HG02610 (cell line): ENCODE measurements around the gene ATG2B.
A peak's percentile ranks its signal among the peaks of the same experiment; 100 is the strongest.
"Not testable (repeated sequence)": the region's sequence is repeated elsewhere in the genome, so short reads cannot be mapped to it uniquely, and the experiment has no call there.

Source experiments
- ATAC-seq: cut with Tn5 transposase; IDR thresholded peaks from one replicate; pipeline ENCODE4 v1.9.1; 2021; ENCODE audit warnings: mild to moderate bottlenecking, moderate library complexity; ENCODE audit not compliant: unreplicated experiment

Gene ATG2B

DNA sequence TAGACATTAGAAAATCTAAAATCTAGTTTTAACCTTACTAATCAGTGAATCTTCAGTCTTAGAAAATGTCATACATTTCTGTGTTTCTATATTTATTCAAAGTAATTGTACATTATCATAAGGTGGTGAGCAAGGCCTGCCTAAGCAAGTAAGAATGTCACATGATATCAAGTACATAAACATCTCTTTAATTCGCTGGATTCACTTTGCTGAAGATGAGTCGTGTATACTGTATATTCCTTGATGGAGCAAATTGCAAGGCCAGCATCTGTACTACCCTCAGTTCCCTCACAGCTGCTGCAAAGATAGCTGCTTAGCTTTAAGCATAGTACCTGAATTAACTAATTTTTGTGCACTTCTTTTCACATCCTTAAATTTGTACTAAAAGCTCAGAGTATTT lies 20.3 kb upstream of the ATG2B start:
- no peak for ATAC-seq

DNA sequence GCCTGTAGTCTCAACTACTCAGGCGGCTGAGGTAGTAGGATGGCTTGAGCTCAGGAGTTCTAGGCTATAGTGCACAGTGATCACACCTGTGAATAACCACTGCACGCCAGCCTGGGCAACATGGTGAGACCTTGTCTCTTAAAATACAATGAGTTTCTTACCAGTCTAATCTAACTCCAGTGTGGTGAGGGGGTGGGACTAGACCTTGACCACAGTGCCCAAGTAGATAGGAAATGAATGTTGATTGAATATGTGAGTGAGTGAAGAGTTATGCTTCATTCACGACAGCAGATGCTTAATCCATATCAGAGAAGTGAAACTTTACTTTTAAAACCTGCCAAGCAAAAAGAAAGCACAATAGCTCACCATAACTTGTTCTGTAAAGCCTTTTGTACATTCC lies 17.6 kb upstream of the ATG2B start:
- ATAC-seq: peak; percentile 78

DNA sequence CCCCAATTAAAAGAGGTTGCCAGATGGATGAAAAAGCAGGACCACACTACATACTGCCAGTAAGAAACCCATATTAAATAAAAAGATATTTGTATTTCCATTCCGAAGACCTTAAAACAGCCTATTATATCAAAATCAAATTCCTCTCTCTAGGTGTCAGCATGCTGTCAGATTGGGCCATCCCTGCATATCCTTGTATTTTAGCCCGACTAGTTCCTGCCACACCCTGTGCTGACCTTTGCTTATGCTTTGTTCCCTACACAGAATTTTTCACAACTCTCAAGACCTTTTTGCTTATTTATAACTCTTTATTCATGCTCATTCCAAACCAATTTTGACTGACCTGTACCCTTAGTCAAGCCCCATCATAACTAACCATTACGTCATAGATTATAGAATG lies 13.0 kb upstream of the ATG2B start:
- no peak for ATAC-seq

DNA sequence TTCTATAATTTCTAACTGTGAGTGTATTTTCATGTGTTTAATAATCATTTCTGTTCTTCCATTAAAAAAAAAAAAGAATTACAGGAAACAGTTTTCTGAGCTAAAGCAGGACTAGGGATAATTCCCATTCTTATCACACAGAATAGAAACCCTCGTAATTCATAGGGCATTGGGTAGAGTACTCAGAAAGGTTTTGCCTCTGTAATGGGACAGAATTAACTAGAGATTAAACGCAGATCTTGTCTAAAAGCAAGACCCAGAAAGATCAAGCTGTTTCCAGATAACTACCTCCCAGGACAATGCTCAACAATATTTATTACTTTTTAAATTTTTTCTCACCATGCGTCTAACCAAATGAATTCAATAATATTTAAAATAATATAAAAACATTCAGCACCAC lies 10.4 kb upstream of the ATG2B start:
- no peak for ATAC-seq

DNA sequence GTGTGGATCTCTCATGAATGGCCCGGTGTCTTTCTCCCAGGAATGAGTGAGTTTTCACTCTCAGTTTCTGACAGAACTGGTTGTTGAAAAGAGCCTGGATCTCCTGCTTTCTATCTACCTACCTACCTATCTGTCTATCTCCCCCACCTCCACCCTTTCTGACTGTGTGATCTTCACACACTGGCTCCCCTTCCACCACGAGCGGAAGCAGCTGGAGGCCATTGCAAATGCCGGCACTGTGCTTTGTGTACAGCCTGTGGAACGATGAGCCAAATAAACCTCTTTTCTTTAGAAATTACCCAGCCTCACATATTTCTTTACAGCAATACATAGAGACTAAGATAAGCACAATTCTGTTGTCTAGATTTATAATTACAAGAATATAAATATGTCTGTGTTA lies 7.4 kb upstream of the ATG2B start:
- ATAC-seq: no peak

DNA sequence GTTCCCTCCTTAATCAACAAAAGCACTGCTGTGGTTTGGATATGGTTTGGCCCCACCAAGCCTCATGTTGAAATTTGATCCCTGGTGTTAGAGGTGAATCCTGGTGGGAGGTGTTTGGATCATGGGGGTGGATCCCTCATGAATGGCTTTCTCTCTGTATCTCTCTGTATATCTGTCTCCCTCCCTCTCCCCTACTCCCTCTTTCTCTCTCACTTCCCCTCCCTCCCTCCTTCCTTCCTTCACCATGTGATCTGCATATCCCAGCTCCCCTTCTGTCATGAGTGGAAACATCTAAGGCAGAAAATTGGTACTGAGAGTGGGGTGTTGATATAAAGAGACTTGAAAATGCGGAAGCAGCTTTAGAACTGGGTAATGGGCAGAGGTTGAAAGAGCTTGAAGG lies 5.4 kb upstream of the ATG2B start:
- ATAC-seq: no peak

DNA sequence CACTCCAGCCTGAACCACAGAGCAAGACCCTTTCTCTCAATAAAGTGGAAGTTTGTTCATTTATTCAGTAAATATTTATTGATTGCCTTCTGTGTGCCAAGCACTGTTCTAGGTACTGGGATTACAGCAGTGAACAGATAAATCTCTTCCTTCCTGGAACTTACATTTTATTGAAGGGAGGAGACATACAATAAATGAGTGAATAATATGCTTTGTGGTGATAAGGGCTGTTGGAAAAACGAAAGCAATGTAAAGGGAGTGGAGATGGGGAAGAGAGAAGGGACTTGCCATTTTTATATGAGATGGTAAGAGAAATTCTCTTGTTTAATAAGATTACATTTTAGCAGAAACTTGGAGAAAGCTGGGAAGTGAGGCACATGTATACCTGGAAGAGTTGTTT lies 1.8 kb upstream of the ATG2B start:
- no peak for ATAC-seq

DNA sequence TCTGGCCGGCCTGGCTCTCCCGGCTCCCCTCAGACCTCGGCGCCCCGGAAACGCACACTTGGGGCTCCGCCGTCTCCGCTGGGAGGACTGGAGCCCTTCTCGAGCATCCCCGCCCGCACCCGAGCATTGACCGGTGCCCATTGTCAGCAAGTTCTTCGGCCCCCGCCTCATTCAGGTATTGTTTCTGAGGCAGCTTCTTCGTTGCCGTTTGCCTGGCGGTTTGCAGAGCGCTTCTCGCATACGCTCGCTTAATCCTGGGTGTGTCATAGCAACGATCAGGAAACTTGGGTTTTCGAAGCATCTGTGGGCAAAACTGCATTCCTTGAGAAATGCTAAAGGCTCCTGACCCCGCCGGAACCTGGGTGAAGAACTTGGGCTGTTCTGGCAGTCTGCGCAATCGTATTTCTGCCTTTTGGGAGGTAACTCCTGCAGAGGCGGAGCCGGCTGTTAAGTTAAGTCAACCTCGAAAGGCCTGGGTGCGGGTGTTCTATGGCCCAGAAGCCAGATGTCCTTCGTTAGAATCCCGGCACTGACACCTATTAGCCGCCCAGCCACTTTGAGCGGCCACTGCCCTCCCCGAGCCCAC lies 703 bp upstream of the ATG2B start:
- peak; percentile 22 for ATAC-seq

DNA sequence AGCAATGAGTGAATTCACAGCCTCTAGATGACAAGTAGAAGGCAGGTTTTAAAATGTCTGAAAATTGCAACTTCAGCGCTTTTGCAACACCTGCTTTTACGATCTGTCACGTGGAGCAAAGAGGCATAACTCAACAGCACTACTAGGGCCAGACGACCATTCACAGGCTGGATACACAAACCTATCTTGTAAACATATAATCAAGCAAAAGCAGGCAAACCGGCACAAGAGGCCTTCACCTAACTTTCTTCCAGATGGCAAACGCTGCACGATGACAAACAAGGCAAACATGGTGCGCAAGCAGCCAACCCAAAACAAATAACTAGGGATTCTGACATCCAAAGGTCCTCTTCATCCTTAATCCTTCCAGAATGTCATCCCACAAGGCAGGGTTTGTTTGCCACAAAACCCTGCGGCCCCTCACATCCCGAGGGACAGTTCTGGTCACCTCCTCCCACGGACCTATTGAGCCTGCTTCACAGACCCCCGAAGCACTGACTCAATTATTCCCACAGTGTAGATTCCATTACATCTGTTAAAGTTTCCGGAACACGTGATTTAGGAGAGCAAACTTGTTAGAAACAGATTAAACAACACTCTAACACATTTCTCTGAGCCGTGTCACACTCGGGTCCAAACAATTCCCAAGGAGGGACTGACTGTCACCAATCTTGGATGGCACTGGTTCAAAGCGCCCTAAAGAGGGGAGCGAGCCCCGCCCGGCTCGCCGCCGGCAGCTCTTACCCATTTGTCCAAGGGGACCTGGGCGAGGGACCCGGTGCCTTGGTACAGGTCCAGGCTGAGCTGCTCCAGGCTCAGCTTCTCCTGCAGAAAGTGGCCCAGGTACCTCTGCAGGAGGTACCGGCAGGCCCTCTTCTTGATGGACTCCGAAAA lies 823 bp downstream of the ATG2B start:
- ATAC-seq: peak; percentile 31

DNA sequence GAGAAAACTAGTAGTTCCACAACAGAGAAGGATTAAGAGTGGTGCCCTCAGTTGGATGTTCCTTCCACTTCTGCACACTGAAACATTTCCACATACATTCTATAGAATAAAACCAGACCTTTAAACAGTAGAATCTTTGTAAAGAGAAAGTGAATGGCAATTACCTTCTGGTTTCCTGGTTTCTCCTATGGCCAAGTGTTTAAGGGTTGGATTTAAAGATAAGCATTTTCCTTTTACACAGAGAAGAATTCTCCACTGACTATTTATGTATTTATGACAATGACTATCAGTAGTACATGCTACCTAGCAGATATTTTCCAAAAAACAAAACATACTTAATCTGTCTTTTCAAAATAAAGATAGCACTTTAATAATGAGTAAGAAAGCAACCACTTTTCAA lies 3.2 kb downstream of the ATG2B start:
- ATAC-seq: no peak

DNA sequence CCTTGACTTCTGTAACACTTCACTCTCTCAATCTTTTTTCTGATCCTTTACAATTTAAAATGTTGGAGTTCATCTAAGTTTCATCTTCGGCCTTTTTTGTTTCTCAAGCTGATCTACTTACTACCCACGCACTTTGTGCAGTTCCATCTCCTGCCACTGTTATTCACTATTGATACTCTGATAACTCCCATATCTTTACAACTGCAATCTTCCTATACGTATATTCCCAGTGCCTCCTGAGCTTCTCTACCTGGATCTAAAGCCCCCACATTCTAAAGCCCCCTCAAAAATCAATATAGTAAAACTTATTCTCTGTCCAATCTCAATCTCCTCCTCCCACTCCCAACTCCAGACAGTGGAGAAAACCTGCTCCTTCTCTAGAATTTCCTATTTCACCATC lies 5.9 kb downstream of the ATG2B start:
- no peak for ATAC-seq

DNA sequence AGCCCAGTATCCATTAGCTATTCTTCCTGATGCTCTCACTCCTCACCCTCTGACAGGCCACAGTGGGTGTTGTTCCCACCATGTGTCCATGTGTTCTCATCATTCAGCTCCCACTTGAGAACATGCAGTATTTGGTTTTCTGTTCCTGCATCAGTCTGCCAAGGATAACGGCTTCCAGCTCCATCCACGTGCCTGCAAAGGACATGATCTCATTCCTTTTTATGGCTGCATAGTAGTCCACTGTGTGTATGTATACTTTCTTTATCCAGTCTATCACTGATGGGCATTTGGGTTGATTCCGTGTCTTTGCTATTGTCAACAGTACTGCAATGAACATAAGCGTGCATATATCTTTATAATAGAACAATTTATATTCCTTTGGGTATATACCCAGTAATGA lies 8.9 kb downstream of the ATG2B start:
- ATAC-seq: no peak

DNA sequence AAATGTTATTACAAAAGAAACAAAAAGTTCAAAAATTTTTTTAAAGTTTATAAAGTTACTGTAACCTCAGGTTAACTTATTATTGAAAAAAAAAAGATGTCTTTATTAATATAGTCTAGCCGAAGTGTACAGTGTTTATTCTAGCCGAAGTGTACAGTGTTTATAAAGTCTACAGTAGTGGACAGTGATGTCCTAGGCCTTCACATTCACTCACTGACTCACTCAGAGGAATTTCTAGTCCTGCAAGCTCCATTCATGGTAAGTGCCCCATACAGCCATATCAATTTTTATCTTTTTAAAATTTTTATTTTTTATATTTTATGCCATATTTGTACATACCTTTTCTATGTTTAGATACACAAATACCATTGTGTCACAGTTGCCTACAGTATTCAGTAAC lies 10.4 kb downstream of the ATG2B start:
- no peak for ATAC-seq

DNA sequence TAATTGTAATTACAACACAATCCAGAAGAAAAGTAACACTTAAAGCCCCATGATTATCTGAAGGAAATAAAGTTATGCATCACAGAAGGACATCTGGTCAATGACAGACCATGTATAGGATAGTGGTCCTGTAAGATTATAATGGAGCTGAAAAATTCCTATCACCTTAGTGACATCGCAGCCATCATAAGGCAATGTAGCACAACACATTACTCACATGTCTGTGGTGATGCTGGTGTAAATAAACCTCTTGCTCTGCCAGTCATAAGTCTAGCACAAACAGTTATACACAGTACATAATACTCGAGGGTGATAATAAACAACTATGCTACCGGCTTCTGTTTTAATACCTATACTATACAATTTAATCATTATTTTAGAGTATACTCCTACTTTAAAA lies 11.2 kb downstream of the ATG2B start:
- no peak for ATAC-seq

DNA sequence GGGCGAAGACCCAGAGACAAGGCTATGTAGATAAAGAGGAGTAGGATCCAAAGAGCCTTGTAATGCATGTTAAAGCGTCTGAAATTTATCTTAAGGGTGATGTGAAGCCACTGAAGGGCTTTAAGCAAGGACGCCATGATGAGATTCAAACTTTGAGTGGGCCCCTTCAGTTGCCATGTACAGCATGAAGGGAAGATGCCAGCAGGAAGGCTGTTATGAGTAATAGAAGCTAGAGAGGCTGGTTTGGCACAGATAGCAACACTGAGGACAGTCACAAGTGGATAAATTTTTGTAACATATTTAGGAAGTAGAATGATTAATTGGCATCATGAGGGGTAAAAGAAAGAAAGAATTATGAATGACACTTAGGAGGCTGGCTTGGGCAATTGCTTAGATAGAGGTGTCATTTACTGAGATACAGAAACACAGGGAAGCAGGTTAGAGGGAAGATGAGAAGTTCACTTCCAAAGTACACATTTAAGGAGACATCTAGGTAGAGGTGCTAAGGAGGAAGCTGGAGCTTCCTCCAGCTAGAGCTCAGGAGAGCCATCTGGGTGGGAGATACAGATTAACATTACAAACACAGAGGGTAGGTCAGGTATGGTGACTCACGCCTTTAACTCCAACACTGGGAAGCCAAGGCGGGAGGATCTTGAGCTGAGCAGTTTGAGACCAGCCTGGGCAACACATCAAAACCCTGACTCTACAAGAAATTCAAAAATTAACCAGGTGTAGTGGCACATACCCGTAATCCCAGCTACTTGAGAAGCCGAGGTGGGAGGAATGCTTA lies 13.7 kb downstream of the ATG2B start:
- no peak for ATAC-seq

DNA sequence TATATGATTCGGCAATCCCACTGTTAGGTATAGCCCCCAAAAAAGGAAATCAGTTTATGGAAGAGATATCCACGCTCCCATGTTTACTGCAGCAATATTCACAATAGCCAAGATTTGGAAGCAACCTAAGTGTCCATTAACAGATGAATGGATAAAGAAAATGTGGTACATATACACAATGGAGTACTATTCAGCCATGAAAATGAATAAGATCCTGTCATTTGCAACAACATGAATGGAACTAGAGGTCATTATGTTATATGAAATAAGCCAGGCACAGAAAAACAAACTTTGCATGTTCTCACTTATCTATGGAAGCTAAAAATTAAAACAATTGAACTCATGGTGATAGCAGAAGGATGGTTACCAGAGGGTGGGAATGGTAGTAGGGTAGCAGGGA lies 15.2 kb downstream of the ATG2B start:
- ATAC-seq: not testable (repeated sequence)

DNA sequence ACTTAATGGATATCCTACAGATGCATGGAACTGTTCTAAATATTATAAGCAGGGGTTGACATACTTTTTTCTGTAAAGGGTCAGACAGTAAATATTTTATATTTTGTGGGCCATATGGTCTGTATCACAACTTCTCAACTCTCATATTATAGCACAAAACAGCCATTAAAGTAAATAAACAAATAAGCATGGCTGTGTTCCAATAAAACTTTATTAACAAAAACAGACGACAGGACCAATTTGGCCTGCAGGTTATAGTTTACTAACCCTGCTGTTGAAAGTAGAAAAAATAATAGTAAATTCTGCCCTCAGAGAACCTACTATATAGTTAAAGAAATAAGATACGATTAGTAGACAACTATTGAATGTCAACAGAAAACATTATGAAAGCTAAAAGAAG lies 17.5 kb downstream of the ATG2B start:
- no peak for ATAC-seq

DNA sequence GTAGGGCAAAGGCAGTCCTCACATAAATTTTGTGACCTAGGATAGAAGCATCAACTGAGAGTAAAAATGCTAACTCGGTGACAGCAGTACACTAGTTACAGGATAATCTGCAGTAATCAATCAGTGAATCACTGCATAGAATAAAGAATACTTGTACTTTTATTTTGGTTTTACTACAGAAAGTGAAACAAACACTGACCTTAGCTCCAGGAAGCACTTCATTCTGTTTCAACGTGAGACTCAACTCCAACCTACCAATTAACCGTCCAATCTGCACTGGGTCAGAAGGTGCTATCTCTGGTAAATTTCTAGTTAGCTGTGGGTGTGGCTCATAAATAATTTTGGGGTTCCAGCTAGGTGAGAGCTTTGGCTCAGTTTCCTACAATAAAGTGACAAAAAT lies 21.8 kb downstream of the ATG2B start:
- no peak for ATAC-seq

DNA sequence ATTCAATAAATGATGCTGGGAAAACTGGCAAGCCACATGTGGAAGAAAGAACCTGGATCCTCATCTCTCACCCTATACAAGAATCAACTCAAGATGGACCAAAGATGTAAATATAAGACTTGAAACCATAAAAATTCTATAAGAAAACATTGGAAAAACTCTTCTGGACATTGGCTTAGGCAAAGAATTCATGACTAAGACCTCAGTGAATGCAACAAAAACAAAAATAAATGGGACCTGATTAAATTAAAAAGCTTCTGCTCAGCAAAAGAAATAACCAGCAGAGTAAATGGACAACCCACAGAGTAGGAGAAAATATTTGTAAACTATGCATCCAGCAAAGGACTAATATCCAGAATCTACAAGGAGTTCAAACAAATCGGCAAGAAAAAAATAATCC lies 24.6 kb downstream of the ATG2B start:
- ATAC-seq: no peak

DNA sequence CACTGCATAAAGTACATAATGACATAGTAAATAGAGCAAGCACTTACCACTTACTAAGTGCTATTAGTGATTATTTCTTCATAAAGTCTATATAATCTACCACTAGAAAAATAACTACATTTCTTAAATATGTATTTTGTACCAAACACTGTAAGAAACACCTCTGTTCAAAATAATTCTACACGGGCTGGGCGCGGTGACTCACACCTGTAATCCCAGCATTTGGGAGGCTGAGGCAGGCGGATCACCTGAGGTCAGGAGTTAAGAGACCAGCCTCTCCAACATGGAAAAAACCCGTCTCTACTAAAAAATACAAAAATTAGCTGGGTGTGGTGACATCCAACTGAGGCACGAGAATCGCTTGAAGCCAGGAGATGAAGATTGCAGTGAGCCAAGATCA lies 38.9 kb downstream of the ATG2B start:
- ATAC-seq: no peak

DNA sequence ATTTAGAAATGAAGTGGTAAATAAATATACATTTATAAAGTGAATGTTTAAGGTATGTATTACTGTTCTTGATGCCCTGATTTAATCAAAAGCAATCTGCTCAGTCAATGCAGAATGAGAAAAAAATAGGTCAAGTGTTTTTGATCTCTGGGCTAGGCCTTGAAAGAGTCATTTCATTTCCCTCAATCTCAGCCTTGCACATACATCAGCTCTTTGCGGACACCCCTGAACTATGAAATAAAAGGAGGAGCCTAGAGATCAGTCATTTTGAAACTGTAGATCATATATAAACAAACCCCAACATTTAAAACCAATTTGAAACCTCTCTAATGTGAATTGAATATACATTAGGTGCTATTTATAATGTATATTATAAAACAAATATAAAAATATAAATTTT lies 42.5 kb downstream of the ATG2B start:
- no peak for ATAC-seq

DNA sequence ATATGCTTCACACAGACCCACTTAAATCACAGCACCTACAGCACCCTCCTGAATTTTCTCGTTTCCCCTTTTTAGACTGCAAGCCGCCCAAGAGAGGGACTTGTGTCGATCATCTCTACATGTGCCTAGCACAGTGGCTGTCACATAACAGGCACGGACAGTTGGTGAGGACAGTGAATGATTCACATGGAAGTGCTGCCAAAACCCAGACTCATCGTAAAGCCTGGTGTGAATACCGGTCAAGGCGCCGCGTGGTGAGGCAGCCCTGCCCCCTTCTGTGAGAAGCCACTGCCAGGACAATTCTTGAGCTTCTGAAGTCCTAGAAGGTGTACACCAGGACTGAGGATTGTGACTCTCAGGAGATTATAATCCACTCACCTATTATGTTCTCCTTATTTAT lies 44.3 kb downstream of the ATG2B start:
- ATAC-seq: no peak
